Activated naive CD8-positive, alpha-beta T cell (primary cell): ENCODE results near the gene ASCL5.

Experiments
- H3K27ac Mint-ChIP-seq: one replicate; pipeline ENCODE4 v1.8.0; 2021; ENCODE audit warnings: mixed read lengths
- H3K27me3 Mint-ChIP-seq: one replicate; pipeline ENCODE4 v1.8.0; 2021; ENCODE audit warnings: mixed read lengths
- H3K36me3 Mint-ChIP-seq: one replicate; pipeline ENCODE4 v1.8.0; 2021; ENCODE audit warnings: mixed read lengths
- H3K4me1 Mint-ChIP-seq: one replicate; pipeline ENCODE4 v1.8.0; 2021; ENCODE audit warnings: low read depth, mixed read lengths
- H3K4me3 Mint-ChIP-seq: one replicate; pipeline ENCODE4 v1.8.0; 2021; ENCODE audit warnings: mild to moderate bottlenecking, mixed read lengths
- H3K9me3 Mint-ChIP-seq: one replicate; pipeline ENCODE4 v1.8.0; 2021; ENCODE audit warnings: low read depth, mixed read lengths

Gene ASCL5

GRCh38 chr1:201094832-201095231 is 32.2 kb downstream of the ASCL5 start:
- H3K9me3 Mint-ChIP-seq: no peaks in the 10 kb centered on the region
- H3K36me3 Mint-ChIP-seq: no peaks in the 10 kb centered on the region
- H3K27ac Mint-ChIP-seq: no peak overlapping the region
- peaks cover 3% of the 10 kb centered on the region for H3K27me3 Mint-ChIP-seq
- H3K4me3 Mint-ChIP-seq: no peak overlapping the region
- H3K4me1 Mint-ChIP-seq: no peaks in the 10 kb centered on the region

GRCh38 chr1:201093962-201094361 is 33.0 kb downstream of the ASCL5 start:
- no peaks in the 10 kb centered on the region for H3K4me1 Mint-ChIP-seq
- no peaks in the 10 kb centered on the region for H3K36me3 Mint-ChIP-seq
- H3K4me3 Mint-ChIP-seq: no peak overlapping the region
- H3K27ac Mint-ChIP-seq: no peak overlapping the region
- peaks cover 3% of the 10 kb centered on the region for H3K27me3 Mint-ChIP-seq
- H3K9me3 Mint-ChIP-seq: no peaks in the 10 kb centered on the region

- Mint-ChIP-seq H3K27me3 (peaks cover 3% of the 10 kb centered on the region), H3K9me3 (no peaks in the 10 kb centered on the region), H3K4me1 (no peaks in the 10 kb centered on the region), H3K27ac (no peak overlapping the region), H3K36me3 (no peaks in the 10 kb centered on the region), H3K4me3 (no peak overlapping the region)
Measured at GRCh38 chr1:201093561-201093960, 33.4 kb downstream of the ASCL5 start.

GRCh38 chr1:201092738-201093137 is 34.2 kb downstream of the ASCL5 start:
- Mint-ChIP-seq H3K27ac (no peak overlapping the region), H3K9me3 (no peaks in the 10 kb centered on the region), H3K27me3 (peaks cover 3% of the 10 kb centered on the region), H3K36me3 (no peaks in the 10 kb centered on the region), H3K4me1 (no peaks in the 10 kb centered on the region), H3K4me3 (no peak overlapping the region)

- Mint-ChIP-seq H3K36me3 (no peaks in the 10 kb centered on the region), H3K4me1 (no peaks in the 10 kb centered on the region), H3K9me3 (no peaks in the 10 kb centered on the region), H3K27me3 (no peaks in the 10 kb centered on the region), H3K4me3 (no peak overlapping the region), H3K27ac (no peak overlapping the region)
Measured at GRCh38 chr1:201091256-201091655, 35.7 kb downstream of the ASCL5 start.

GRCh38 chr1:201090541-201090940 is 36.4 kb downstream of the ASCL5 start:
- Mint-ChIP-seq H3K4me3 (no peak overlapping the region), H3K4me1 (no peaks in the 10 kb centered on the region), H3K27me3 (no peaks in the 10 kb centered on the region), H3K27ac (no peak overlapping the region), H3K36me3 (no peaks in the 10 kb centered on the region), H3K9me3 (no peaks in the 10 kb centered on the region)

- no peaks in the 10 kb centered on the region for H3K27me3 Mint-ChIP-seq
- H3K4me1 Mint-ChIP-seq: no peaks in the 10 kb centered on the region
- no peak overlapping the region for H3K27ac Mint-ChIP-seq
- no peak overlapping the region for H3K4me3 Mint-ChIP-seq
- H3K9me3 Mint-ChIP-seq: no peaks in the 10 kb centered on the region
- no peaks in the 10 kb centered on the region for H3K36me3 Mint-ChIP-seq
Measured at GRCh38 chr1:201089596-201089995, 37.4 kb downstream of the ASCL5 start.

- H3K4me1 Mint-ChIP-seq: no peaks in the 10 kb centered on the region
- no peaks in the 10 kb centered on the region for H3K27me3 Mint-ChIP-seq
- no peak overlapping the region for H3K4me3 Mint-ChIP-seq
- no peaks in the 10 kb centered on the region for H3K9me3 Mint-ChIP-seq
- no peak overlapping the region for H3K27ac Mint-ChIP-seq
- no peaks in the 10 kb centered on the region for H3K36me3 Mint-ChIP-seq
Measured at GRCh38 chr1:201088901-201089525, 38.0 kb downstream of the ASCL5 start.

- no peaks in the 10 kb centered on the region for H3K36me3 Mint-ChIP-seq
- H3K27ac Mint-ChIP-seq: no peak overlapping the region
- H3K4me3 Mint-ChIP-seq: no peak overlapping the region
- H3K9me3 Mint-ChIP-seq: no peaks in the 10 kb centered on the region
- no peaks in the 10 kb centered on the region for H3K27me3 Mint-ChIP-seq
- H3K4me1 Mint-ChIP-seq: no peaks in the 10 kb centered on the region
Measured at GRCh38 chr1:201088395-201088794, 38.6 kb downstream of the ASCL5 start.

GRCh38 chr1:201085902-201086735 is 40.9 kb downstream of the ASCL5 start:
- Mint-ChIP-seq H3K36me3 (no peaks in the 10 kb centered on the region), H3K27ac (no peak overlapping the region), H3K4me3 (no peak overlapping the region), H3K4me1 (no peaks in the 10 kb centered on the region), H3K27me3 (no peaks in the 10 kb centered on the region), H3K9me3 (no peaks in the 10 kb centered on the region)

GRCh38 chr1:201084295-201084694 is 42.7 kb downstream of the ASCL5 start:
- H3K27ac Mint-ChIP-seq: no peak overlapping the region
- no peak overlapping the region for H3K4me3 Mint-ChIP-seq
- H3K27me3 Mint-ChIP-seq: no peaks in the 10 kb centered on the region
- H3K36me3 Mint-ChIP-seq: no peaks in the 10 kb centered on the region
- H3K9me3 Mint-ChIP-seq: no peaks in the 10 kb centered on the region
- no peaks in the 10 kb centered on the region for H3K4me1 Mint-ChIP-seq

- Mint-ChIP-seq H3K9me3 (no peaks in the 10 kb centered on the region), H3K4me3 (no peak overlapping the region), H3K36me3 (no peaks in the 10 kb centered on the region), H3K27ac (no peak overlapping the region), H3K4me1 (no peaks in the 10 kb centered on the region), H3K27me3 (no peaks in the 10 kb centered on the region)
Measured at GRCh38 chr1:201083741-201084140, 43.2 kb downstream of the ASCL5 start.

GRCh38 chr1:201080135-201080534 is 46.8 kb downstream of the ASCL5 start:
- no peak overlapping the region for H3K4me3 Mint-ChIP-seq
- no peaks in the 10 kb centered on the region for H3K36me3 Mint-ChIP-seq
- H3K4me1 Mint-ChIP-seq: no peaks in the 10 kb centered on the region
- no peaks in the 10 kb centered on the region for H3K9me3 Mint-ChIP-seq
- H3K27ac Mint-ChIP-seq: no peak overlapping the region
- H3K27me3 Mint-ChIP-seq: no peaks in the 10 kb centered on the region

- Mint-ChIP-seq H3K27me3 (no peaks in the 10 kb centered on the region), H3K27ac (no peak overlapping the region), H3K9me3 (no peaks in the 10 kb centered on the region), H3K4me3 (no peak overlapping the region), H3K36me3 (no peaks in the 10 kb centered on the region), H3K4me1 (no peaks in the 10 kb centered on the region)
Measured at GRCh38 chr1:201077736-201078135, 49.2 kb downstream of the ASCL5 start.

- H3K27me3 Mint-ChIP-seq: no peaks in the 10 kb centered on the region
- no peaks in the 10 kb centered on the region for H3K36me3 Mint-ChIP-seq
- no peaks in the 10 kb centered on the region for H3K9me3 Mint-ChIP-seq
- peaks cover 2% of the 10 kb centered on the region for H3K4me1 Mint-ChIP-seq
- no peak overlapping the region for H3K27ac Mint-ChIP-seq
- no peak overlapping the region for H3K4me3 Mint-ChIP-seq
Measured at GRCh38 chr1:201077116-201077515, 49.9 kb downstream of the ASCL5 start.

- H3K27me3 Mint-ChIP-seq: no peaks in the 10 kb centered on the region
Measured at GRCh38 chr1:201076092-201076491, 50.9 kb downstream of the ASCL5 start.

More at GRCh38 chr1:201076092-201076491, 50.9 kb downstream of the ASCL5 start:
- Mint-ChIP-seq H3K9me3 (no peaks in the 10 kb centered on the region), H3K27ac (no peak overlapping the region), H3K4me1 (peaks cover 9% of the 10 kb centered on the region), H3K4me3 (no peak overlapping the region), H3K36me3 (no peaks in the 10 kb centered on the region)
